ENCODE data around the gene SLC4A4.

Gene SLC4A4

GRCh38 chr4:71382125-71382899 lies 43.5 kb downstream of the SLC4A4 start:
- H3K36me3 ChIP-seq (ENCODE audit: control insufficient read depth, insufficient read depth, low read length): no peaks in the 10 kb centered on the region
- no peak for DNase-seq (ENCODE audit: extremely low read depth, insufficient read length)
- no peaks in the 10 kb centered on the region for H3K27me3 ChIP-seq (replicated peaks; ENCODE audit: control insufficient read depth, insufficient read depth, low read length)
- no peak overlapping the region for H3K4me3 ChIP-seq (replicated peaks; ENCODE audit: low read depth, low read length)
- TF ChIP-seq CTCF (IDR thresholded peaks at IDR 0.05; ENCODE audit: insufficient read depth, low read length, poor library complexity, severe bottlenecking): no peak

DNA sequence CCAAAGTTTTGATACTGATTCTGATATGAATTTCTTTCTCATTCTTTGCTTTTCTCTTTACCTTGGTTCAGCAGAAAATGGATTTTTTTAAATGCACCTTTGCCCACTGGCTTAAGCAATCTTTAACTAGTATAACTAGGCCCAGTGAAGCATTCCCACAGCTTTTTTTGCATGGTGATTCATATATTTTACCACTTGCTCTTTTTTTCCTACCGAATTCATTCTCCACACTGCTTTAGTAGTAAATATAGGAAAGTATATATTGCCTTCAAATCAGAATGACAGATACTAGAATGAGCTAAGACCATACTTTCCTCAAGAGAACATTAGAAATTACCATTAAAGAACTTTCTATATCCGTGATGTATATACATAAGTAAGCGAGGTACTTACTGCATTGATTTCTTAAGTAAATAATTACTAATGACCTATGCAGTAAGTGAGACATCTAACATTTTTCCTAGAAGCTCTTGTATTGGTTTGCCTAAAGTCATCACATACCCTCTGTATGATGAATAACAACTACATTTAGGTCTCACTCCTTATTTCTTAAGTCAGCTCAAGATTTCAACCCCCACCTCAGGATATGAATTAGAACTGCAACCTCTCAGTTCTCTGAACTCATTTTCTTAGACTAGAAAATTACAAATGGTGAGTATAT lies 44.2 kb downstream of the SLC4A4 start:
- no peak overlapping the region for H3K4me3 ChIP-seq (replicated peaks; ENCODE audit: low read depth, low read length)
- TF ChIP-seq CTCF (IDR thresholded peaks at IDR 0.05; ENCODE audit: insufficient read depth, low read length, poor library complexity, severe bottlenecking): no peak
- H3K27me3 ChIP-seq (replicated peaks; ENCODE audit: control insufficient read depth, insufficient read depth, low read length): no peaks in the 10 kb centered on the region
- no peaks in the 10 kb centered on the region for H3K36me3 ChIP-seq (ENCODE audit: control insufficient read depth, insufficient read depth, low read length)
- DNase-seq (ENCODE audit: extremely low read depth, insufficient read length): no peak

GRCh38 chr4:71383984-71384383 lies 45.2 kb downstream of the SLC4A4 start:
- H3K4me3 ChIP-seq (replicated peaks; ENCODE audit: low read depth, low read length): no peak overlapping the region
- no peaks in the 10 kb centered on the region for H3K27me3 ChIP-seq (replicated peaks; ENCODE audit: control insufficient read depth, insufficient read depth, low read length)
- TF ChIP-seq CTCF (IDR thresholded peaks at IDR 0.05; ENCODE audit: insufficient read depth, low read length, poor library complexity, severe bottlenecking): no peak
- no peaks in the 10 kb centered on the region for H3K36me3 ChIP-seq (ENCODE audit: control insufficient read depth, insufficient read depth, low read length)
- DNase-seq (ENCODE audit: extremely low read depth, insufficient read length): no peak

- Histone ChIP-seq H3K36me3 (ENCODE audit: control insufficient read depth, insufficient read depth, low read length) (no peaks in the 10 kb centered on the region), H3K27me3 (replicated peaks; ENCODE audit: control insufficient read depth, insufficient read depth, low read length) (no peaks in the 10 kb centered on the region), H3K4me3 (replicated peaks; ENCODE audit: low read depth, low read length) (no peak overlapping the region)
- no peak for DNase-seq (ENCODE audit: extremely low read depth, insufficient read length)
- TF ChIP-seq CTCF (IDR thresholded peaks at IDR 0.05; ENCODE audit: insufficient read depth, low read length, poor library complexity, severe bottlenecking): no peak
These were observed 50.5 kb downstream of the SLC4A4 start for GRCh38 chr4:71389149-71389827.

DNA sequence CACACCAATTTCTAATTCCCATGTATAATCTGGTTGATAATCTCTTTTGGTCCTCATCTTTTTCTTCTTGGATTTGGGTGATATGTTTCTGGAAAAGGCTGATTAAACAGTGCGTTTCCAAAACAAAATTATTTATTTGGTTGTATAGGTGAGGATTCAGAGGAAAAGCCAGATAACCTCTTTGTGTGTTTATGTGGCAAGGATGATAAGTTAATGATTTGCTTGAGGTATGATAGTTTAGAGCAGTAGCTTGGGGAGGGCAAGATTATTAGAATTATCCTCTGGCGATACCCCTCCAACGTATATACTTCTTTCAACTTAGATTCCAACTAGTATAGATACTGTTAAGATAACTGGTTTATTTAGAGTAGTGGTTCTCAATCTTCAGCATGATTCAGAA lies 53.3 kb downstream of the SLC4A4 start:
- no peak overlapping the region for H3K4me3 ChIP-seq (replicated peaks; ENCODE audit: low read depth, low read length)
- DNase-seq (ENCODE audit: extremely low read depth, insufficient read length): no peak
- no peaks in the 10 kb centered on the region for H3K36me3 ChIP-seq (ENCODE audit: control insufficient read depth, insufficient read depth, low read length)
- TF ChIP-seq CTCF (IDR thresholded peaks at IDR 0.05; ENCODE audit: insufficient read depth, low read length, poor library complexity, severe bottlenecking): no peak
- no peaks in the 10 kb centered on the region for H3K27me3 ChIP-seq (replicated peaks; ENCODE audit: control insufficient read depth, insufficient read depth, low read length)
